Measurements from ENCODE around the gene EIF4ENIF1. TPM values are rescaled to one million over a fixed set of nuclear protein-coding genes. Genes with fewer than 3 reads are reported as not detected.

Gene EIF4ENIF1
- total RNA-seq, 1 experiment from 2014 or later = 32.0 TPM

DNA sequence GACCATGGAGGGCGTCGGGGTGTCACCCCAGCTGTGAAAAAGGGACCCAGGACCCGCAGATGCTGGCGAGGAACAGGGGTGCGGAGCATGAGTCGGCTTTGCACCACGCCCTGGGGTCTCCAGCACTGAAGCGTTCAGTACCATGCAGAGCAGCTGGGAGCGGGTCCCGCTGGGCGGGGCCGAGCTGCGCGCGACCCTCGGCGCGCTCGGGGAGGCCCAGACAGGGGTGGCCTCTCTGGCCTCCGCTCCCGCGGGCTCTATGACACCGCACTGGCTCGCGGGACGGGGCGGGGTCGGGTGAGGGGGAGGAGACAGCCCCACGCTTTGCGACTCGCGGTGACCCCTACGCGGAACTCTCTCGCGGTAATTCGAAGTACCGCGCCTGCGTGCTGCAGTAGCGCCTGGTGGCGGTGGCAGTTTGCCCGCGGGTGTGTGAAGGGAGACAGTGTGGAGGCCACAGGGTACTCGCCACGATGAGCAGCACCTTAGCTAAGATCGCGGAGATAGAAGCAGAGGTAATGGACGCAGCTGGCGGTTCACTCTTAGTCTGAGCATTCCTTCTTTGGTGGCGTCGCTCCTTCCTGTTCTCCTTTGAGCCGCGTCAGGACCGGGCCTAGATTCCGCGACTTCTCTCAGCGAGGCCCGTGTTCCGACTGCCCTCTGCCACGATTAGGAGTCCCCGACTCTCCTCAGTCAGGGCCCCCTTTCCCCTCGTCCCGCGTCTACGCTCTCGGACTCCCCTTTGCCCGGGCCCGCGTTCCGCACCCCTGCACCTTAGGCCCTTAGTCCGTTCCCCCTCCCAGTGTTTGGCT is 90.2 kb downstream of the EIF4ENIF1 start, which contains the start of gene DRG1:
Gene DRG1, plus strand, starts transcription at position 394 of the 812 bp plus-strand sequence. Its CDS starts 80 bp downstream, at position 474.
- intact Hi-C loops (cut with micrococcal nuclease; ENCODE audit: unreplicated experiment) = no loop called here
- H3K4me1 Mint-ChIP-seq (ENCODE audit: low read depth, unreplicated experiment) = no peaks in the 10 kb centered on the region
- peaks cover 2% of the 10 kb centered on the region for H3K9me3 Mint-ChIP-seq (ENCODE audit: low read depth, unreplicated experiment)
- TF ChIP-seq, protein P1, sequence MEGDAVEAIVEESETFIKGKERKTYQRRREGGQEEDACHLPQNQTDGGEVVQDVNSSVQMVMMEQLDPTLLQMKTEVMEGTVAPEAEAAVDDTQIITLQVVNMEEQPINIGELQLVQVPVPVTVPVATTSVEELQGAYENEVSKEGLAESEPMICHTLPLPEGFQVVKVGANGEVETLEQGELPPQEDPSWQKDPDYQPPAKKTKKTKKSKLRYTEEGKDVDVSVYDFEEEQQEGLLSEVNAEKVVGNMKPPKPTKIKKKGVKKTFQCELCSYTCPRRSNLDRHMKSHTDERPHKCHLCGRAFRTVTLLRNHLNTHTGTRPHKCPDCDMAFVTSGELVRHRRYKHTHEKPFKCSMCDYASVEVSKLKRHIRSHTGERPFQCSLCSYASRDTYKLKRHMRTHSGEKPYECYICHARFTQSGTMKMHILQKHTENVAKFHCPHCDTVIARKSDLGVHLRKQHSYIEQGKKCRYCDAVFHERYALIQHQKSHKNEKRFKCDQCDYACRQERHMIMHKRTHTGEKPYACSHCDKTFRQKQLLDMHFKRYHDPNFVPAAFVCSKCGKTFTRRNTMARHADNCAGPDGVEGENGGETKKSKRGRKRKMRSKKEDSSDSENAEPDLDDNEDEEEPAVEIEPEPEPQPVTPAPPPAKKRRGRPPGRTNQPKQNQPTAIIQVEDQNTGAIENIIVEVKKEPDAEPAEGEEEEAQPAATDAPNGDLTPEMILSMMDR (IDR thresholded peaks at IDR 0.05; ENCODE audit: unreplicated experiment) = no peak
- peaks cover 6% of the 10 kb centered on the region for H3K27me3 Mint-ChIP-seq (ENCODE audit: unreplicated experiment)
- DNase-seq = peak; percentile 97
- peak within 1 kb of the TSS; percentile 93 for H3K4me3 Mint-ChIP-seq (ENCODE audit: low read depth, unreplicated experiment)
- peak within 1 kb of the TSS; percentile 88 for H3K27ac Mint-ChIP-seq (ENCODE audit: unreplicated experiment)
- CTCF ChIA-PET = interaction anchor here (1.1 kb wide), 1 partner anchor 53 kb away, joined by 6 read pairs; the partner anchor contains the start of gene PATZ1
- BruUV-seq (replicated peaks) = no TSS peak
- H3K36me3 Mint-ChIP-seq (ENCODE audit: insufficient read depth, unreplicated experiment) = peaks cover 51% of the 10 kb centered on the region

DNA sequence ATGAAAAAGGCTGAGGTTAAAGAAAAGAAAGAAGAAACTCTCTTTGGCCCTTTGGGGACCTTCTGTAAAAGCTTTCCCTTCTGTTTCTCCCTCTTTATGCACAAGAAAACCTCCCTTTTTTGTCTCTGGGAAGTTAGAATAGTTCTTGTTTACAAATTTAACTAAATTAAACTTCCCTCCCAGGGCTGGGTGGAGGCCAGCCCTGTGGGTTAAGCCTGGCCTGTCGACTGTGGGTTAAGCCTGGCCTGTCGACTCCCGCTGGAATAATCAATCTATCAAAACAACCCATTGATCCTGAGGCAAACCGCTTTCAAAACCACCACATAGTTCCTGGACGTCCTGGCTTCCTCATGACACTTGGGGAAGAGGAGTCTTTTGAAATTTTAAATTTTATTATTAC is 91.4 kb downstream of the EIF4ENIF1 start:
- intact Hi-C loops (cut with micrococcal nuclease; ENCODE audit: unreplicated experiment) = no loop called here
- Mint-ChIP-seq H3K27me3 (ENCODE audit: unreplicated experiment) (peaks cover 13% of the 10 kb centered on the region), H3K36me3 (ENCODE audit: insufficient read depth, unreplicated experiment) (peaks cover 41% of the 10 kb centered on the region), H3K4me1 (ENCODE audit: low read depth, unreplicated experiment) (no peaks in the 10 kb centered on the region), H3K9me3 (ENCODE audit: low read depth, unreplicated experiment) (peaks cover 3% of the 10 kb centered on the region), H3K4me3 (ENCODE audit: low read depth, unreplicated experiment) (no peak overlapping the region), H3K27ac (ENCODE audit: unreplicated experiment) (no peak overlapping the region)
- CTCF ChIA-PET = no interaction called here
- BruUV-seq (replicated peaks) = no TSS peak
- TF ChIP-seq, protein P1 (IDR thresholded peaks at IDR 0.05; ENCODE audit: unreplicated experiment) = no peak
- no peak for DNase-seq

DNA sequence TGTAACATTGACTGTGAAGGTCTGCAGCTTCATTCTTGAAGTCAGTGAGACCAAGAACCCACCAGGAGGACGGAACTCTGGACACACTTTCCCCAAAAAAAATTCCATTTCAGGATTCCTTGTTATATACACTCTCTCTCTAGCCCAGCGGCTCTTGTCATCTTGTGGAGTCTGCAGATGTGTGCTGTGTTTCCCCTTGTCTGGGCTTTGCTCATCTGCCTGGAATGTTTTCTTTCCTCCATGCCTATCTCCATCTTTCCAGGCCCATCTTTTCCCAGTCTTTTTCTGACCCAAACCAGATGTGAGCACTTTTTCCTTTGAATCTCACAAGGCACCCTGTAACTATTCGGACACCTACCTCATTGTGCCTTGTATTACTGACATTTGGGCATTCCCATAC is 95.3 kb downstream of the EIF4ENIF1 start:
- TF ChIP-seq, protein P1 (IDR thresholded peaks at IDR 0.05; ENCODE audit: unreplicated experiment) = no peak
- Mint-ChIP-seq H3K27ac (ENCODE audit: unreplicated experiment) (no peak overlapping the region), H3K4me1 (ENCODE audit: low read depth, unreplicated experiment) (no peaks in the 10 kb centered on the region), H3K9me3 (ENCODE audit: low read depth, unreplicated experiment) (peaks cover 3% of the 10 kb centered on the region), H3K36me3 (ENCODE audit: insufficient read depth, unreplicated experiment) (peaks cover 7% of the 10 kb centered on the region), H3K4me3 (ENCODE audit: low read depth, unreplicated experiment) (no peak overlapping the region), H3K27me3 (ENCODE audit: unreplicated experiment) (peaks cover 13% of the 10 kb centered on the region)
- no peak for DNase-seq
- CTCF ChIA-PET = no interaction called here
- no TSS peak for BruUV-seq (replicated peaks)
- intact Hi-C loops (cut with micrococcal nuclease; ENCODE audit: unreplicated experiment) = no loop called here

DNA sequence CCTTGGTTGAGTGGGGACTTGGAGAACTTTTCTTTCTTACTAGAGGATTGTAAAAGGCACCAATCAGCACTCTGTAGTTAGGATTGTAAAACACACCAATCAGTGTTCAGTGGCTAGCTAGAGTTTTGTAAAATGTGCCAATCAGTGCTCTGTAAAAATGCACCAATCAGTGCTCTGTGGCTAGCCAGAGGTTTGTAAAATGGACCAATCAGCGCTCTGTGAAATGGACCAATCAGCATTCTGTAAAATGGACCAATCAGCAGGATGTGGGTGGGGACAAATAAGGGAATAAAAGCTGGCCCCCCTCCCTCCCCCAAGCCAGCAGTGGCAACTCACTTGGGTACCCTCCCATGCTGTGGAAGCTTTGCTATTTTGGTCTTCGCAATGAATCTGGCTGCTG is 95.7 kb downstream of the EIF4ENIF1 start:
- TF ChIP-seq, protein P1 (IDR thresholded peaks at IDR 0.05; ENCODE audit: unreplicated experiment) = no peak
- CTCF ChIA-PET = no interaction called here
- intact Hi-C loops (cut with micrococcal nuclease; ENCODE audit: unreplicated experiment) = no loop called here
- DNase-seq = no peak
- Mint-ChIP-seq H3K36me3 (ENCODE audit: insufficient read depth, unreplicated experiment) (peaks cover 2% of the 10 kb centered on the region), H3K9me3 (ENCODE audit: low read depth, unreplicated experiment) (peaks cover 3% of the 10 kb centered on the region), H3K27me3 (ENCODE audit: unreplicated experiment) (peaks cover 13% of the 10 kb centered on the region), H3K4me1 (ENCODE audit: low read depth, unreplicated experiment) (no peaks in the 10 kb centered on the region), H3K4me3 (ENCODE audit: low read depth, unreplicated experiment) (no peak overlapping the region), H3K27ac (ENCODE audit: unreplicated experiment) (no peak overlapping the region)
- no TSS peak for BruUV-seq (replicated peaks)

Other genes with a start within 250 kb of the EIF4ENIF1 start
- 6.2 and 7.5 TPM in 2 replicates for gene PIK3IP1, start 197.4 kb downstream of the EIF4ENIF1 start, total RNA-seq (2022)
- gene PATZ1, start 143.5 kb downstream of the EIF4ENIF1 start, total RNA-seq (2022) = 35.0 and 35.5 TPM in 2 replicates
- 68.8 and 75.2 TPM in 2 replicates for gene DRG1, start 90.2 kb downstream of the EIF4ENIF1 start, total RNA-seq (2022)
- 59.2 and 61.4 TPM in 2 replicates for gene SFI1, start 6.7 kb upstream of the EIF4ENIF1 start, total RNA-seq (2022)
- 45.9 and 53.4 TPM in 2 replicates for gene PISD, start 172.4 kb upstream of the EIF4ENIF1 start, total RNA-seq (2022)